ENCODE measurements around the gene ONECUT2. TPM values are rescaled to one million over a fixed set of nuclear protein-coding genes. Genes with fewer than 3 reads are reported as not detected.

Gene ONECUT2
- polyA plus RNA-seq, 1 of the 3 experiments (the other 2 are of a cell fraction) = 0.16 TPM

- H3K79me2 ChIP-seq (ENCODE audit: insufficient read depth) = no peaks in the 10 kb centered on the region
- no peaks in the 10 kb centered on the region; the same call in 1 of the 2 replicates for H3K27me3 ChIP-seq (ENCODE audit: insufficient read depth)
- no peak overlapping the region for H3K4me3 ChIP-seq (ENCODE audit: low read depth in 2 of 2, low read length in 1 of 2)
- POLR2A ChIA-PET = no interaction called here
- no peak overlapping the region for H3K4me2 ChIP-seq
- no peak overlapping the region for H3K27ac ChIP-seq (ENCODE audit: low read depth in 2 of 2, low read length in 1 of 2)
- CTCF ChIA-PET = no interaction called here
- no peak for TF ChIP-seq RCOR1 (IDR thresholded peaks at IDR 0.05; ENCODE audit: low read length)
- no peak for TF ChIP-seq SMC3 (IDR thresholded peaks at IDR 0.05; ENCODE audit: low read depth, low read length)
- no peak for TF ChIP-seq CTCF (IDR thresholded peaks at IDR 0.05)
- no peak for TF ChIP-seq SIN3A (IDR thresholded peaks at IDR 0.05; ENCODE audit: borderline replicate concordance, low read depth, low read length)
- no peak for TF ChIP-seq ELF1 (IDR thresholded peaks at IDR 0.05)
- TF ChIP-seq TEAD4 (IDR thresholded peaks at IDR 0.05; ENCODE audit: borderline replicate concordance, insufficient read depth) = no peak
- TF ChIP-seq FOXM1 (IDR thresholded peaks at IDR 0.05; ENCODE audit: low read depth) = no peak
- TF ChIP-seq GABPA (IDR thresholded peaks at IDR 0.05; ENCODE audit: low read depth) = no peak
- TF ChIP-seq USF2 (IDR thresholded peaks at IDR 0.05; ENCODE audit: borderline replicate concordance, low read depth, low read length) = no peak
- no peak for TF ChIP-seq MEF2A (IDR thresholded peaks at IDR 0.05; ENCODE audit: borderline replicate concordance, low read depth)
- no peak for TF ChIP-seq GATA2 (CRISPR knock-in tag; IDR thresholded peaks at IDR 0.05)
- TF ChIP-seq NRF1 (IDR thresholded peaks at IDR 0.05; ENCODE audit: low read depth, low read length) = no peak
- no peak for TF ChIP-seq EP300 (IDR thresholded peaks at IDR 0.05; ENCODE audit: borderline replicate concordance in 1 of 2, low read depth in 1 of 2, low read length in 1 of 2)
- no peak for TF ChIP-seq USF1 (IDR thresholded peaks at IDR 0.05; ENCODE audit: borderline replicate concordance, low read depth)
- TF ChIP-seq MAX (IDR thresholded peaks at IDR 0.05; ENCODE audit: low read depth) = no peak
- no peak for TF ChIP-seq EZH2phosphoT487 (IDR thresholded peaks at IDR 0.05; ENCODE audit: borderline replicate concordance, low read depth)
- TF ChIP-seq REST (IDR thresholded peaks at IDR 0.05; ENCODE audit: low read depth, low read length) = no peak
- no peak for TF ChIP-seq RAD21 (IDR thresholded peaks at IDR 0.05; ENCODE audit: low read length)
- H4K20me1 ChIP-seq (ENCODE audit: insufficient read depth) = no peaks in the 10 kb centered on the region
- no peak overlapping the region for H3K9ac ChIP-seq
- WGBS (ENCODE audit: low lambda C conversion rate) = 62% methylated on average over 9 of the region's 9 CpGs
- no peaks in the 10 kb centered on the region for H3K9me3 ChIP-seq
- no peaks in the 10 kb centered on the region for H3K36me3 ChIP-seq (replicated peaks in 1 of 2; ENCODE audit: control insufficient read depth in 1 of 2, insufficient read depth in 2 of 2, low read length in 1 of 2)
- no peaks in the 10 kb centered on the region for H3K4me1 ChIP-seq (ENCODE audit: control insufficient read depth in 1 of 2, insufficient read depth in 2 of 2, low read depth in 1 of 2, low read length in 1 of 2)
- H3F3A ChIP-seq (replicated peaks; ENCODE audit: insufficient read depth) = no peaks in the 10 kb centered on the region
- no peak for DNase-seq
- H3K9me2 ChIP-seq = no peaks in the 10 kb centered on the region
- no peak overlapping the region for H2AFZ ChIP-seq (ENCODE audit: low read depth)
These were observed 67.5 kb downstream of the ONECUT2 start for GRCh38 chr18:57502624-57503023.

Data from SK-N-SH (cell line).